Measurements from ENCODE around the gene TASOR. TPM values are rescaled to one million over a fixed set of nuclear protein-coding genes. Genes with fewer than 3 reads are reported as not detected.
A peak's percentile ranks its signal among the peaks of the same experiment; 100 is the strongest.

TASOR gene
- total RNA-seq, 2 donors from 2014 or later = 38.7 to 47.9 TPM

GRCh38 chr3:56681984-56682461, 1.0 kb downstream of the TASOR start:
- Histone ChIP-seq H3K27ac (peak overlapping the region; percentile 100), H3K9ac (ENCODE audit: low read depth in 2 of 2, low read length in 2 of 2) (peak overlapping the region; percentile 86 to 95), H3K9me3 (no peaks in the 10 kb centered on the region), H3K27me3 (no peaks in the 10 kb centered on the region), H3K4me1 (no peaks in the 10 kb centered on the region), H3K4me3 (peak overlapping the region; percentile 93), H3K36me3 (no peaks in the 10 kb centered on the region)
- no peak for TF ChIP-seq CTCF (IDR thresholded peaks at IDR 0.05)
- intact Hi-C loops (cut with DNase I) = no loop called here
- no peak for DNase-seq

- no peak overlapping the region for H3K27ac ChIP-seq
- no peaks in the 10 kb centered on the region for H3K4me1 ChIP-seq
- DNase-seq = no peak
- no peaks in the 10 kb centered on the region for H3K27me3 ChIP-seq
- no peaks in the 10 kb centered on the region for H3K36me3 ChIP-seq
- intact Hi-C loops (cut with DNase I) = no loop called here
- H3K4me3 ChIP-seq = no peak overlapping the region
- TF ChIP-seq CTCF (IDR thresholded peaks at IDR 0.05) = no peak
- H3K9ac ChIP-seq (ENCODE audit: low read depth in 2 of 2, low read length in 2 of 2) = no peak overlapping the region
- H3K9me3 ChIP-seq = no peaks in the 10 kb centered on the region
Measured at GRCh38 chr3:56680054-56680580, 2.9 kb downstream of the TASOR start.

- no peaks in the 10 kb centered on the region for H3K27me3 ChIP-seq
- H3K4me1 ChIP-seq = no peaks in the 10 kb centered on the region
- no peak overlapping the region for H3K9ac ChIP-seq (ENCODE audit: low read depth in 2 of 2, low read length in 2 of 2)
- H3K4me3 ChIP-seq = no peak overlapping the region
- peaks cover 3% of the 10 kb centered on the region for H3K36me3 ChIP-seq
- DNase-seq = no peak
- intact Hi-C loops (cut with DNase I) = no loop called here
- H3K9me3 ChIP-seq = no peaks in the 10 kb centered on the region
- TF ChIP-seq CTCF (IDR thresholded peaks at IDR 0.05) = no peak
- no peak overlapping the region for H3K27ac ChIP-seq
Measured at GRCh38 chr3:56677286-56677685, 5.8 kb downstream of the TASOR start.

GRCh38 chr3:56673781-56674457, 9.1 kb downstream of the TASOR start:
- no peak for TF ChIP-seq CTCF (IDR thresholded peaks at IDR 0.05)
- Histone ChIP-seq H3K9me3 (no peaks in the 10 kb centered on the region), H3K9ac (ENCODE audit: low read depth in 2 of 2, low read length in 2 of 2) (no peak overlapping the region), H3K4me1 (no peaks in the 10 kb centered on the region), H3K4me3 (no peak overlapping the region), H3K27ac (no peak overlapping the region), H3K27me3 (no peaks in the 10 kb centered on the region), H3K36me3 (peaks cover 9% of the 10 kb centered on the region)
- intact Hi-C loops (cut with DNase I) = no loop called here
- no peak for DNase-seq

GRCh38 chr3:56667973-56668579, 15.0 kb downstream of the TASOR start:
- H3K4me3 ChIP-seq = no peak overlapping the region
- H3K9ac ChIP-seq (ENCODE audit: low read depth in 2 of 2, low read length in 2 of 2) = no peak overlapping the region
- intact Hi-C loops (cut with DNase I) = no loop called here
- no peaks in the 10 kb centered on the region for H3K27me3 ChIP-seq
- no peaks in the 10 kb centered on the region for H3K9me3 ChIP-seq
- peaks cover 27% of the 10 kb centered on the region for H3K36me3 ChIP-seq
- no peak for DNase-seq
- no peaks in the 10 kb centered on the region for H3K4me1 ChIP-seq
- no peak overlapping the region for H3K27ac ChIP-seq
- no peak for TF ChIP-seq CTCF (IDR thresholded peaks at IDR 0.05)

Data from colonic mucosa (tissue), 4 donors.